SU-DHL-6 (cell line): ENCODE results near the gene C15orf40.

ENCODE experiments used
- CTCF ChIP-seq: fragments of 200-600 bp; sonication (generic); IDR thresholded peaks from one replicate; pipeline ENCODE4 v1.5.1; 2017; ENCODE audit warnings: antibody characterized with exemption, mild to moderate bottlenecking, low read length, moderate library complexity; ENCODE audit not compliant: insufficient read depth, poor library complexity, severe bottlenecking
- EZH2phosphoT487 ChIP-seq: fragments of 200-600 bp; sonication (generic), shearing (Covaris generic); conservative IDR thresholded peaks from 2 replicates; pipeline ENCODE4 v1.6.1; 2018; ENCODE audit warnings: mild to moderate bottlenecking, antibody characterized with exemption, low read length, moderate library complexity, mixed read lengths

DNA sequence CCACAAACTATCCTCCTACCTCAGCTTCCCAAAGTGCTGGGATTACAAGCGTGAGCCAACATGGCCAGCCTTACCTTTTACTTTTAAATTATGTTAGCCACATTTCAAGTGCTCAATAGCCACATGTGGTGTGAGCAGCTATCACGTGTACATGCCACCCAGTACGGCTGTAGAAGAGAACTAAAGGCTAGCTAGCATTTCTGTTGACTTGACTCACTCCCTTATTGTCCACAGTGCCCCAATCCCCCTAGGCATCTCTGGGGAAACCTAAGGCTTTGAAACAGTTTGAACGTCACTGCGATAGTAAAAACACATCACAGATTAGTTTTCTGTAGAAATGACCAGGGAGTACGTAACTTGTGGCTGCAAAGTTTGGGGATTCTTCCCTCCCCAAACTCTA lies 12.0 kb downstream of the C15orf40 start:
- TF ChIP-seq CTCF (no peak), EZH2phosphoT487 (no peak)
